GM23338 (cell line): ENCODE data around the gene SMIM28. TPM values are rescaled to one million over a fixed set of nuclear protein-coding genes. Genes with fewer than 3 reads are reported as not detected.

ENCODE experiments used
- ATAC-seq: fragments of 200-7000 bp; cut with Tn5 transposase; 3 replicates; pipeline ENCODE4 v1.9.1; 2020
- DNase-seq: peaks from one replicate; pipeline ENCODE4 v3.0.0-alpha.2; 2015; ENCODE audit warnings: low spot score
- H2AFZ ChIP-seq: fragments of 200-600 bp; sonication (generic); 2 replicates; pipeline ENCODE4 v1.8.0; 2016; ENCODE audit warnings: antibody characterized with exemption, mild to moderate bottlenecking, moderate library complexity
- H3F3A ChIP-seq: fragments of 200-600 bp; sonication (generic); replicated peaks from 2 replicates; pipeline ENCODE4 v1.8.0; 2017; ENCODE audit warnings: antibody characterized with exemption, mixed run types, low read depth
- H3K27ac ChIP-seq: fragments of 200-600 bp; sonication (generic); 2 replicates; pipeline ENCODE4 v1.6.1; 2016; ENCODE audit warnings: low read depth
- H3K27me3 ChIP-seq: fragments of 200-600 bp; sonication (generic); 2 replicates; pipeline ENCODE4 v1.8.0; 2016; ENCODE audit warnings: mild to moderate bottlenecking, mixed run types, moderate library complexity; ENCODE audit not compliant: insufficient read depth
- H3K36me3 ChIP-seq: fragments of 200-600 bp; sonication (generic); 2 replicates; pipeline ENCODE4 v1.8.0; 2016; ENCODE audit warnings: mild to moderate bottlenecking; ENCODE audit not compliant: insufficient read depth
- H3K4me1 ChIP-seq: fragments of 200-600 bp; sonication (generic); 2 replicates; pipeline ENCODE4 v1.8.0; 2016; ENCODE audit warnings: mild to moderate bottlenecking, moderate library complexity; ENCODE audit not compliant: insufficient read depth
- H3K4me2 ChIP-seq: fragments of 200-600 bp; sonication (generic); 2 replicates; pipeline ENCODE4 v1.7.1; 2017; ENCODE audit warnings: mixed run types
- H3K4me3 ChIP-seq: fragments of 200-600 bp; sonication (generic); 2 replicates; pipeline ENCODE4 v1.6.1; 2016; ENCODE audit warnings: mixed run types
- H3K79me2 ChIP-seq: fragments of 200-600 bp; sonication (generic); replicated peaks from 2 replicates; pipeline ENCODE4 v1.8.0; 2017; ENCODE audit warnings: mild to moderate bottlenecking; ENCODE audit not compliant: insufficient read depth
- H3K9me2 ChIP-seq: fragments of 200-600 bp; sonication (generic); 2 replicates; pipeline ENCODE4 v1.8.0; 2017; ENCODE audit not compliant: insufficient read depth
- H4K20me1 ChIP-seq: fragments of 200-600 bp; sonication (generic); replicated peaks from 2 replicates; pipeline ENCODE4 v1.8.0; 2017; ENCODE audit warnings: mild to moderate bottlenecking; ENCODE audit not compliant: insufficient read depth
- H3K27ac Mint-ChIP-seq: 2 replicates; pipeline ENCODE4 v1.8.0; 2020; ENCODE audit warnings: inconsistent platforms, mild to moderate bottlenecking, moderate library complexity, mixed read lengths
- H3K27me3 Mint-ChIP-seq: 3 replicates; pipeline ENCODE4 v1.8.0; 2022; ENCODE audit warnings: low read depth, mild to moderate bottlenecking, moderate library complexity, mixed read lengths, inconsistent platforms; ENCODE audit not compliant: insufficient read depth, poor library complexity
- H3K36me3 Mint-ChIP-seq: 3 replicates; pipeline ENCODE4 v1.8.0; 2021; ENCODE audit warnings: low read depth, mild to moderate bottlenecking, inconsistent platforms, moderate library complexity, mixed read lengths
- H3K4me1 Mint-ChIP-seq: 3 replicates; pipeline ENCODE4 v1.8.0; 2020; ENCODE audit warnings: mild to moderate bottlenecking, inconsistent platforms, mixed read lengths
- H3K4me3 Mint-ChIP-seq: 3 replicates; pipeline ENCODE4 v1.8.0; 2021; ENCODE audit warnings: moderate library complexity, mild to moderate bottlenecking, inconsistent platforms, mixed read lengths
- H3K9me3 Mint-ChIP-seq: 3 replicates; pipeline ENCODE4 v1.8.0; 2020; ENCODE audit warnings: moderate library complexity, mild to moderate bottlenecking, inconsistent platforms, mixed read lengths
- CREB1 ChIP-seq: fragments of 250-450 bp; sonication (Bioruptor Pico); IDR thresholded peaks from 2 replicates; pipeline ENCODE4 v1.5.0; 2020; ENCODE audit warnings: low read depth, mild to moderate bottlenecking, moderate library complexity
- JUNB ChIP-seq: IDR thresholded peaks from one replicate; pipeline ENCODE4 v1.6.1; 2016; ENCODE audit warnings: antibody characterized with exemption; ENCODE audit not compliant: unreplicated experiment
- STAT1 ChIP-seq: IDR thresholded peaks from one replicate; pipeline ENCODE4 v1.6.1; 2016; ENCODE audit warnings: antibody characterized with exemption; ENCODE audit not compliant: unreplicated experiment
- ZNF114 ChIP-seq: fragments of 250-450 bp; sonication (Bioruptor Pico); IDR thresholded peaks from 2 replicates; pipeline ENCODE4 v1.5.0; 2020; ENCODE audit warnings: mild to moderate bottlenecking, moderate library complexity
- ZNF331 ChIP-seq: fragments of 250-450 bp; sonication (Bioruptor Pico); IDR thresholded peaks from 2 replicates; pipeline ENCODE4 v1.5.0; 2020; ENCODE audit warnings: low read depth, mild to moderate bottlenecking, moderate library complexity
- polyA plus RNA-seq: library from polyadenylated mRNA; unstranded; fragments of >200 nt; fragmentation: Nextera tagmentation; extraction: Ambion mirVana; gene quantifications from 2 replicates; pipeline ENCODE4 v1.2.1, GENCODE V29; 2016
- total RNA-seq: library from RNA; depleted of rRNA; stranded (reverse); fragments of >200 nt; shearing (Covaris generic); gene quantifications from 2 replicates; pipeline ENCODE4 v1.2.3, GENCODE V29; 2014
- TF ChIP-seq, protein P1 (sequence below): fragments of 250-450 bp; sonication (Bioruptor Pico); IDR thresholded peaks from 2 replicates; pipeline ENCODE4 v1.5.0; 2020; ENCODE audit warnings: mild to moderate bottlenecking, moderate library complexity
- TF ChIP-seq, protein P2 (sequence below), 2 experiments: fragments of 200-600 bp in 1 of 2; sonication (generic) in 1 of 2; conservative IDR thresholded peaks; 2 replicates each; pipeline versions ENCODE4 v1.5.1 to v1.6.1; 2016 to 2017; ENCODE audit warnings: antibody characterized with exemption in 2 of 2, low read depth in 2 of 2, mild to moderate bottlenecking in 2 of 2, moderate library complexity in 1 of 2

The SMIM28 gene
- total and polyA plus RNA-seq, 2 experiments from 2014 or later = not detected

GRCh38 chr6:138402838-138403187, 25.1 kb downstream of the SMIM28 start (continued):
- TF ChIP-seq, protein P1, sequence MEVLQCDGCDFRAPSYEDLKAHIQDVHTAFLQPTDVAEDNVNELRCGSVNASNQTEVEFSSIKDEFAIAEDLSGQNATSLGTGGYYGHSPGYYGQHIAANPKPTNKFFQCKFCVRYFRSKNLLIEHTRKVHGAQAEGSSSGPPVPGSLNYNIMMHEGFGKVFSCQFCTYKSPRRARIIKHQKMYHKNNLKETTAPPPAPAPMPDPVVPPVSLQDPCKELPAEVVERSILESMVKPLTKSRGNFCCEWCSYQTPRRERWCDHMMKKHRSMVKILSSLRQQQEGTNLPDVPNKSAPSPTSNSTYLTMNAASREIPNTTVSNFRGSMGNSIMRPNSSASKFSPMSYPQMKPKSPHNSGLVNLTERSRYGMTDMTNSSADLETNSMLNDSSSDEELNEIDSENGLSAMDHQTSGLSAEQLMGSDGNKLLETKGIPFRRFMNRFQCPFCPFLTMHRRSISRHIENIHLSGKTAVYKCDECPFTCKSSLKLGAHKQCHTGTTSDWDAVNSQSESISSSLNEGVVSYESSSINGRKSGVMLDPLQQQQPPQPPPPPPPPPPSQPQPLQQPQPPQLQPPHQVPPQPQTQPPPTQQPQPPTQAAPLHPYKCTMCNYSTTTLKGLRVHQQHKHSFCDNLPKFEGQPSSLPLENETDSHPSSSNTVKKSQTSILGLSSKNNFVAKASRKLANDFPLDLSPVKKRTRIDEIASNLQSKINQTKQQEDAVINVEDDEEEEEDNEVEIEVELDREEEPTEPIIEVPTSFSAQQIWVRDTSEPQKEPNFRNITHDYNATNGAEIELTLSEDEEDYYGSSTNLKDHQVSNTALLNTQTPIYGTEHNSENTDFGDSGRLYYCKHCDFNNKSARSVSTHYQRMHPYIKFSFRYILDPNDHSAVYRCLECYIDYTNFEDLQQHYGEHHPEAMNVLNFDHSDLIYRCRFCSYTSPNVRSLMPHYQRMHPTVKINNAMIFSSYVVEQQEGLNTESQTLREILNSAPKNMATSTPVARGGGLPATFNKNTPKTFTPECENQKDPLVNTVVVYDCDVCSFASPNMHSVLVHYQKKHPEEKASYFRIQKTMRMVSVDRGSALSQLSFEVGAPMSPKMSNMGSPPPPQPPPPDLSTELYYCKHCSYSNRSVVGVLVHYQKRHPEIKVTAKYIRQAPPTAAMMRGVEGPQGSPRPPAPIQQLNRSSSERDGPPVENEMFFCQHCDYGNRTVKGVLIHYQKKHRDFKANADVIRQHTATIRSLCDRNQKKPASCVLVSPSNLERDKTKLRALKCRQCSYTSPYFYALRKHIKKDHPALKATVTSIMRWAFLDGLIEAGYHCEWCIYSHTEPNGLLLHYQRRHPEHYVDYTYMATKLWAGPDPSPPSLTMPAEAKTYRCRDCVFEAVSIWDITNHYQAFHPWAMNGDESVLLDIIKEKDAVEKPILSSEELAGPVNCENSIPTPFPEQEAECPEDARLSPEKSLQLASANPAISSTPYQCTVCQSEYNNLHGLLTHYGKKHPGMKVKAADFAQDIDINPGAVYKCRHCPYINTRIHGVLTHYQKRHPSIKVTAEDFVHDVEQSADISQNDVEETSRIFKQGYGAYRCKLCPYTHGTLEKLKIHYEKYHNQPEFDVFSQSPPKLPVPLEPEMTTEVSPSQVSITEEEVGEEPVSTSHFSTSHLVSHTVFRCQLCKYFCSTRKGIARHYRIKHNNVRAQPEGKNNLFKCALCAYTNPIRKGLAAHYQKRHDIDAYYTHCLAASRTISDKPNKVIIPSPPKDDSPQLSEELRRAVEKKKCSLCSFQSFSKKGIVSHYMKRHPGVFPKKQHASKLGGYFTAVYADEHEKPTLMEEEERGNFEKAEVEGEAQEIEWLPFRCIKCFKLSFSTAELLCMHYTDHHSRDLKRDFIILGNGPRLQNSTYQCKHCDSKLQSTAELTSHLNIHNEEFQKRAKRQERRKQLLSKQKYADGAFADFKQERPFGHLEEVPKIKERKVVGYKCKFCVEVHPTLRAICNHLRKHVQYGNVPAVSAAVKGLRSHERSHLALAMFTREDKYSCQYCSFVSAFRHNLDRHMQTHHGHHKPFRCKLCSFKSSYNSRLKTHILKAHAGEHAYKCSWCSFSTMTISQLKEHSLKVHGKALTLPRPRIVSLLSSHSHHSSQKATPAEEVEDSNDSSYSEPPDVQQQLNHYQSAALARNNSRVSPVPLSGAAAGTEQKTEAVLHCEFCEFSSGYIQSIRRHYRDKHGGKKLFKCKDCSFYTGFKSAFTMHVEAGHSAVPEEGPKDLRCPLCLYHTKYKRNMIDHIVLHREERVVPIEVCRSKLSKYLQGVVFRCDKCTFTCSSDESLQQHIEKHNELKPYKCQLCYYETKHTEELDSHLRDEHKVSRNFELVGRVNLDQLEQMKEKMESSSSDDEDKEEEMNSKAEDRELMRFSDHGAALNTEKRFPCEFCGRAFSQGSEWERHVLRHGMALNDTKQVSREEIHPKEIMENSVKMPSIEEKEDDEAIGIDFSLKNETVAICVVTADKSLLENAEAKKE (CRISPR knock-in tag) = no peak
- TF ChIP-seq ZNF331 (CRISPR knock-in tag) (no peak), ZNF114 (CRISPR knock-in tag) (no peak), STAT1 (no peak), JUNB (no peak), CREB1 (no peak)

GRCh38 chr6:138403324-138403800, 25.7 kb downstream of the SMIM28 start:
- Histone ChIP-seq H3K79me2 (no peaks in the 10 kb centered on the region), H2AFZ (peak overlapping the region; percentile 94), H3K4me1 (no peaks in the 10 kb centered on the region; the same call in 1 of the 2 replicates), H3K36me3 (peaks cover 22% of the 10 kb centered on the region), H3K4me3 (peak overlapping the region; percentile 97), H3K9me2 (no peaks in the 10 kb centered on the region), H4K20me1 (no peaks in the 10 kb centered on the region), H3K27ac (peak overlapping the region; percentile 93; the same call in 1 of the 2 replicates), H3K4me2 (peak overlapping the region; percentile 98), H3K27me3 (no peaks in the 10 kb centered on the region), H3F3A (no peaks in the 10 kb centered on the region; the same call in 1 of the 2 replicates)
- Mint-ChIP-seq H3K9me3 (no peaks in the 10 kb centered on the region), H3K4me1 (peaks cover 5% of the 10 kb centered on the region), H3K36me3 (peaks cover 30% of the 10 kb centered on the region), H3K4me3 (peak overlapping the region; percentile 82), H3K27ac (peak overlapping the region; percentile 81), H3K27me3 (peaks cover 6% of the 10 kb centered on the region)
- ATAC-seq (peak; percentile 19), DNase-seq (no peak)
- TF ChIP-seq, protein P2, sequence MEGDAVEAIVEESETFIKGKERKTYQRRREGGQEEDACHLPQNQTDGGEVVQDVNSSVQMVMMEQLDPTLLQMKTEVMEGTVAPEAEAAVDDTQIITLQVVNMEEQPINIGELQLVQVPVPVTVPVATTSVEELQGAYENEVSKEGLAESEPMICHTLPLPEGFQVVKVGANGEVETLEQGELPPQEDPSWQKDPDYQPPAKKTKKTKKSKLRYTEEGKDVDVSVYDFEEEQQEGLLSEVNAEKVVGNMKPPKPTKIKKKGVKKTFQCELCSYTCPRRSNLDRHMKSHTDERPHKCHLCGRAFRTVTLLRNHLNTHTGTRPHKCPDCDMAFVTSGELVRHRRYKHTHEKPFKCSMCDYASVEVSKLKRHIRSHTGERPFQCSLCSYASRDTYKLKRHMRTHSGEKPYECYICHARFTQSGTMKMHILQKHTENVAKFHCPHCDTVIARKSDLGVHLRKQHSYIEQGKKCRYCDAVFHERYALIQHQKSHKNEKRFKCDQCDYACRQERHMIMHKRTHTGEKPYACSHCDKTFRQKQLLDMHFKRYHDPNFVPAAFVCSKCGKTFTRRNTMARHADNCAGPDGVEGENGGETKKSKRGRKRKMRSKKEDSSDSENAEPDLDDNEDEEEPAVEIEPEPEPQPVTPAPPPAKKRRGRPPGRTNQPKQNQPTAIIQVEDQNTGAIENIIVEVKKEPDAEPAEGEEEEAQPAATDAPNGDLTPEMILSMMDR (conservative IDR thresholded peaks at IDR 0.05; ENCODE audit: low read depth in 2 of 2) = peak in 1 of 2 experiments; percentile 57; a peak in 3 of 4 replicates
- no peak for TF ChIP-seq STAT1
